ENCODE results near the gene ATP9B.

GRCh38 chr18:79222790-79223189, 153.6 kb downstream of the ATP9B start:
- TF ChIP-seq CTCF (conservative IDR thresholded peaks at IDR 0.05), result no peak
- TF ChIP-seq ZFX (IDR thresholded peaks at IDR 0.05), result no peak
